PC-9 (cell line): ENCODE data around the gene MMP24.

ENCODE experiments used
- EZH2 ChIP-seq: fragments of 200-600 bp; sonication (generic); IDR thresholded peaks from 2 replicates; pipeline ENCODE4 v1.8.0; 2017; ENCODE audit warnings: antibody characterized with exemption, low read depth
- TF ChIP-seq, protein P1 (sequence below): fragments of 200-600 bp; sonication (generic); conservative IDR thresholded peaks from 2 replicates; pipeline ENCODE4 v1.6.1; 2017; ENCODE audit warnings: mixed run types, antibody characterized with exemption, mild to moderate bottlenecking, moderate library complexity

DNA sequence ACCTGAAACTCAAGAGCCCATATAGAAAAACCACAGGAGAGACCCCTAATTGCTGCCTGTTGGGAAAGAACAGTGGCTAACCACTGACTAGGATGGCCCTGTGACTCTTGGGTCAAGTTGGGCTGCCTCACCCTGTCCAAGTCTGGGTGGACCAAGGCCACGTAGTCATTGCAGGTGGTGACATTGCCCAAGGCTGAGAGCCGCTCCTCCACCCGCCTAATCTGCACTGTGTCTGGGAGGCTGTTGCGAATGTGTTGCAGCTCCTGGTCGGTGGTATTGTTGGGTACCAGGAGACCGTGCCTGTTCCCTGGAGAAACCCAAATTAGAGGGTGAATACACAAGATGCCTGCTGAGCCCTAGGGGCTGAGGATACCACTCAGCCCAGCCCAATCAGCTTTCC lies 54.0 kb downstream of the MMP24 start:
- no peak for TF ChIP-seq EZH2
- TF ChIP-seq, protein P1, sequence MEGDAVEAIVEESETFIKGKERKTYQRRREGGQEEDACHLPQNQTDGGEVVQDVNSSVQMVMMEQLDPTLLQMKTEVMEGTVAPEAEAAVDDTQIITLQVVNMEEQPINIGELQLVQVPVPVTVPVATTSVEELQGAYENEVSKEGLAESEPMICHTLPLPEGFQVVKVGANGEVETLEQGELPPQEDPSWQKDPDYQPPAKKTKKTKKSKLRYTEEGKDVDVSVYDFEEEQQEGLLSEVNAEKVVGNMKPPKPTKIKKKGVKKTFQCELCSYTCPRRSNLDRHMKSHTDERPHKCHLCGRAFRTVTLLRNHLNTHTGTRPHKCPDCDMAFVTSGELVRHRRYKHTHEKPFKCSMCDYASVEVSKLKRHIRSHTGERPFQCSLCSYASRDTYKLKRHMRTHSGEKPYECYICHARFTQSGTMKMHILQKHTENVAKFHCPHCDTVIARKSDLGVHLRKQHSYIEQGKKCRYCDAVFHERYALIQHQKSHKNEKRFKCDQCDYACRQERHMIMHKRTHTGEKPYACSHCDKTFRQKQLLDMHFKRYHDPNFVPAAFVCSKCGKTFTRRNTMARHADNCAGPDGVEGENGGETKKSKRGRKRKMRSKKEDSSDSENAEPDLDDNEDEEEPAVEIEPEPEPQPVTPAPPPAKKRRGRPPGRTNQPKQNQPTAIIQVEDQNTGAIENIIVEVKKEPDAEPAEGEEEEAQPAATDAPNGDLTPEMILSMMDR: no peak
